NCI-H2196 treated with DMSO at 0.1 percent for 48 hours (cell line): ENCODE data around the gene MAP4K5.
A peak's percentile ranks its signal among the peaks of the same experiment; 100 is the strongest.

Experiments
- DNase-seq: peaks from one replicate; lab custom pipeline; 2025; ENCODE audit not compliant: unreplicated experiment; lab: John Stamatoyannopoulos, UW

The MAP4K5 gene

GRCh38 chr14:50479041-50479440 lies 53.3 kb downstream of the MAP4K5 start:
- DNase-seq: no peak

GRCh38 chr14:50477760-50478159 lies 54.6 kb downstream of the MAP4K5 start:
- DNase-seq: no peak

- no peak for DNase-seq
Observed at GRCh38 chr14:50476134-50476533, 56.2 kb downstream of the MAP4K5 start.

GRCh38 chr14:50475460-50475859 lies 56.9 kb downstream of the MAP4K5 start:
- no peak for DNase-seq

GRCh38 chr14:50471838-50472465 lies 60.4 kb downstream of the MAP4K5 start:
- no peak for DNase-seq

- DNase-seq: no peak
Observed at GRCh38 chr14:50469982-50470381, 62.4 kb downstream of the MAP4K5 start.

- DNase-seq: no peak
Observed at GRCh38 chr14:50462111-50462510, 70.3 kb downstream of the MAP4K5 start.

GRCh38 chr14:50453869-50454268 lies 78.5 kb downstream of the MAP4K5 start:
- no peak for DNase-seq

GRCh38 chr14:50452979-50453705 lies 79.2 kb downstream of the MAP4K5 start:
- DNase-seq: no peak

GRCh38 chr14:50452296-50452695 lies 80.1 kb downstream of the MAP4K5 start:
- DNase-seq: peak; percentile 3

- DNase-seq: no peak
Observed at GRCh38 chr14:50451854-50452253, 80.5 kb downstream of the MAP4K5 start.

- no peak for DNase-seq
Observed at GRCh38 chr14:50447461-50447860, 84.9 kb downstream of the MAP4K5 start.

- DNase-seq: no peak
Observed at GRCh38 chr14:50434528-50434927, 97.8 kb downstream of the MAP4K5 start.

GRCh38 chr14:50432131-50432530 lies 100.2 kb downstream of the MAP4K5 start:
- no peak for DNase-seq

GRCh38 chr14:50425816-50426215 lies 106.6 kb downstream of the MAP4K5 start:
- DNase-seq: no peak

GRCh38 chr14:50425105-50425504 lies 107.3 kb downstream of the MAP4K5 start:
- DNase-seq: no peak

- no peak for DNase-seq
Observed at GRCh38 chr14:50423529-50423928, 108.8 kb downstream of the MAP4K5 start.

GRCh38 chr14:50421499-50421898 lies 110.9 kb downstream of the MAP4K5 start:
- DNase-seq: no peak

GRCh38 chr14:50417853-50418252 lies 114.5 kb downstream of the MAP4K5 start:
- no peak for DNase-seq

GRCh38 chr14:50410921-50411320 lies 121.4 kb downstream of the MAP4K5 start:
- DNase-seq: no peak

GRCh38 chr14:50410071-50410470 lies 122.3 kb downstream of the MAP4K5 start:
- no peak for DNase-seq

GRCh38 chr14:50407111-50407812 lies 125.1 kb downstream of the MAP4K5 start:
- DNase-seq: no peak
